Astrocyte of the spinal cord (primary cell): ENCODE data around the gene MTAP.

ENCODE experiments used
- DNase-seq: peaks from one replicate; pipeline ENCODE4 v3.0.0; 2011; ENCODE audit warnings: low read depth, low spot score
- H3K4me3 ChIP-seq: 2 replicates; pipeline ENCODE4 v1.5.1; 2011; ENCODE audit warnings: low read depth, mild to moderate bottlenecking, low read length, moderate library complexity
- CTCF ChIP-seq: IDR thresholded peaks from 2 replicates; pipeline ENCODE4 v1.5.1; 2012; ENCODE audit warnings: low read depth, mild to moderate bottlenecking, low read length, inconsistent platforms
- in situ Hi-C: cut with HindIII; loops from 2 replicates; pipeline ENCODE4 v1.10.0; 2017; ENCODE audit warnings: low sequenced_read_pairs

MTAP gene

GRCh38 chr9:21883642-21884041 is 81.2 kb downstream of the MTAP start:
- no peak for DNase-seq
- in situ Hi-C loops, result no loop called here
- no peak for TF ChIP-seq CTCF

GRCh38 chr9:21889673-21890072 is 87.2 kb downstream of the MTAP start:
- no peak for TF ChIP-seq CTCF
- in situ Hi-C loops, result no loop called here
- no peak overlapping the region for H3K4me3 ChIP-seq
- DNase-seq, result no peak

More at GRCh38 chr9:21883642-21884041, 81.2 kb downstream of the MTAP start:
- no peak overlapping the region for H3K4me3 ChIP-seq

GRCh38 chr9:21890696-21891095 is 88.3 kb downstream of the MTAP start:
- peak; percentile 47 for DNase-seq
- TF ChIP-seq CTCF, result no peak
- H3K4me3 ChIP-seq, result no peak overlapping the region
- in situ Hi-C loops, result no loop called here

- in situ Hi-C loops, result no loop called here
- no peak overlapping the region for H3K4me3 ChIP-seq
- no peak for DNase-seq
- TF ChIP-seq CTCF, result no peak
Measured at GRCh38 chr9:21901546-21901945, 99.1 kb downstream of the MTAP start.

- no peak for DNase-seq
- in situ Hi-C loops, result no loop called here
- H3K4me3 ChIP-seq, result no peak overlapping the region
- no peak for TF ChIP-seq CTCF
Measured at GRCh38 chr9:21902136-21902535, 99.7 kb downstream of the MTAP start.

- H3K4me3 ChIP-seq, result no peak overlapping the region
- TF ChIP-seq CTCF, result no peak
- in situ Hi-C loops, result no loop called here
- no peak for DNase-seq
Measured at GRCh38 chr9:21903380-21903965, 101.0 kb downstream of the MTAP start.

- in situ Hi-C loops, result no loop called here
- peak; percentile 66 for DNase-seq
- no peak for TF ChIP-seq CTCF
- H3K4me3 ChIP-seq, result no peak overlapping the region
Measured at GRCh38 chr9:21904371-21904770, 101.9 kb downstream of the MTAP start.
